Left colon (tissue), 2 donors: Measurements from ENCODE around the gene GFI1B. TPM values are rescaled to one million over a fixed set of nuclear protein-coding genes. Genes with fewer than 3 reads are reported as not detected.

Experiments
- ATAC-seq: fragments of 200-7000 bp; cut with Tn5 transposase; one replicate; pipeline ENCODE4 v1.9.1; 2020; ENCODE audit warnings: mild to moderate bottlenecking, moderate library complexity
- DNase-seq, 2 donors: peaks; one replicate each; pipeline ENCODE4 v3.0.0-alpha.2; 2020
- intact Hi-C, 2 donors: fragments of 100-400 bp; cut with DNase I in 1 of 2; cut with micrococcal nuclease in 1 of 2; formaldehyde crosslinking; loops; one replicate each; pipeline versions ENCODE4 v1.11.2 to v1.14.0; 2022; cut with DNase I, micrococcal nuclease
- long read RNA-seq: library from polyadenylated mRNA; unstranded; transcript quantifications from one replicate; pipeline ENCODE4 v2.0.0, GENCODE V29; 2021
- total RNA-seq, 2 donors: library from RNA; stranded (reverse); fragmentation: NEBNext Ultra II Directional; extraction: Animal tissue kit (Norgen Biotek cat#: 25700); gene quantifications; one replicate each; pipeline ENCODE4 v1.2.1, GENCODE V29; 2021
- donor health status: DM: no; HTN: no; CAD: no.
- donor health status: DM: yes; HTN: yes; CAD: no.

Gene GFI1B
- total RNA-seq: 1 to 10 TPM in 1 of 2 donors, under 1 TPM in 1; 0.89 to 1.3 TPM
- long read RNA-seq: 0 reads

GRCh38 chr9:132978451-132979131 is at the start of gene GFI1B:
Gene GFI1B (plus strand): TSS chr9:132978694. CDS start chr9:132986679, 7,985 bp downstream.
- peak in 1 of 2 donors; percentile 20 for DNase-seq
- peak; percentile 48 for ATAC-seq
- intact Hi-C loops: no loop called here

- DNase-seq: no peak
- no peak for ATAC-seq
- intact Hi-C loops: no loop called here
Observed at GRCh38 chr9:132931178-132931735, 47.2 kb upstream of the GFI1B start.

GRCh38 chr9:132935026-132935425 is 43.5 kb upstream of the GFI1B start:
- no peak for ATAC-seq
- intact Hi-C loops: no loop called here

GRCh38 chr9:132937463-132937901 is 41.0 kb upstream of the GFI1B start:
- intact Hi-C loops: no loop called here
- no peak for DNase-seq
- ATAC-seq: no peak

More at GRCh38 chr9:132935026-132935425, 43.5 kb upstream of the GFI1B start:
- DNase-seq: no peak

- ATAC-seq: no peak
- intact Hi-C loops: no loop called here
- no peak for DNase-seq
Observed at GRCh38 chr9:132939169-132939568, 39.3 kb upstream of the GFI1B start.

DNA sequence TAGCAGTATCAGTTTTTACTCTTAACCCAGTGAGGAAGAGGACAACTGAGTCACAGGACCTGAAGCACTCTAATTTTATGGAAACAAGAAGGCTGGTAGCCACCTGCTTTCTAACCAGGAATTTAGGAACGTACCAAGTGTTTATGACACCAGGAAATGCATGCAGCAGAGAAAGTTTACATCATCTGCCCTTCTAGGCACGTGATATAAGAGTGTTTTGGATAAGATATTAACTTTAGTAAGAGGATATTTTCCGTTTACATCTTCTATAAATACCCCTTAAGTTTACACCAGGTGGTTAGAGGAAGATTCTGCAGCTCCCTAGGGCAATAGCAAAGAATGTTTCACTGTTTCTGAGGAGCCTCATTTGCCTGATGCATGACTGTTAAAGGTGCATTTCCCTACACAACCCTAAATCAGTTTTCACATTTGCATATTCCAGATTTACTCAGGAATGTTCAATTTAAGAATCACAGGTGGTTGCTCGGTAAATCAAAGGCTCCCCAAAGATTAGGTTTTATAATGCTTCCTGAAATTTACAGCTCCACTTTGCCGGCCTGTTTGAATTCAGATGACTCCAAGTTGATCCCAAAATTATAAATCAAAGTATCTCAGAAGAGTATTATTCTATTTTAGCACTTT is 35.8 kb upstream of the GFI1B start:
- DNase-seq (no peak), ATAC-seq (peak; percentile 41)
- intact Hi-C loops: no loop called here

- DNase-seq: no peak
- peak; percentile 0 for ATAC-seq
- intact Hi-C loops: no loop called here
Observed at GRCh38 chr9:132943651-132944293, 34.7 kb upstream of the GFI1B start.

DNA sequence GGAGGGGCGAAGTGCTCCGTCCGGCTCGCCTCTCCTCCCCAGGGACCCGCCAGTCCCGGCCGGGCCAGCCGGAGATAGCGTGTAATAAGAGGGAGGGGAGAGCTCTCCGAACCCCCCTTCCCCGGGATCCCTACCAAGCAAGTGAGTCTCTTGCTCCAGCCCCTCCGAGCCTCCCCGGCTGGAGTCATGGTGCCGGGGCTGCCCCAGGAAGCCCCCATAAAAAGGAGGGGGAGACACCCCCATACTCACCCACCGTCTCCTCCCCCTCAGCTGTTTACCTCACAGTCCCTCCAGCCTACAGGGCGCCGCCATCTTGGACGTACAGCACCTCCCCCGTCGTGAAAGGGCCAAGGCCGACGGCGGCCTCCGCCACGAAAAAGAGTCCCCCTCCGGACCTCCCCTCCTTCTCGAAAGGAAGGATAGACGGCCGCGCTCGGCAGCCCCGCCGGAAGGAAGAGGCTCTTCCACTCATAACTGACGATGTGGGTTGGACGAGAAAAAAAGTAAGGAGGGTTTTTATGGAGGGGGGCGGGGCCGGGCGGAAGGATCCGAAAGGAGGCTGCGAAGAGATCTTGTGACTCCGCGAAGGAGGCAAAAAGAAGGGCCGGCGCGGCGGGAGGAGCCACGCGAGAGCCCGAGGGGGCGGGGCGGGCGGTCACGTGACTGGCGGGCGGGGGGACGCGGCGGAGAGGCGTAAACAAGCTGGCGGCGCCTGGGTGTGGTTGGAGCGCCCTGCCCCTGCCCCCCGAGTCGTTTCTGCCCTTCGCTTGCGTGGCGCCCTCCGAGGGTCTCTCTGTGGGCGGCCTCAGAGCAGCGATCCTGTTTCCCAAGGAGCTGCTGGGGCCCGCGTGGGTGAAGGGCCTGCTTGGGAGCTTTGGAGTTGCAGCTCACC is 34.0 kb upstream of the GFI1B start, which contains the start of gene TSC1:
TSC1 (minus strand) TSS at position 323 of the 892 bp plus-strand sequence. CDS start 15,744 bp downstream, outside the sequence.
- intact Hi-C loops: no loop called here
- peak; percentile 89 for ATAC-seq
- DNase-seq: peak; percentile 96 to 98

GRCh38 chr9:132945186-132946130 is 33.0 kb upstream of the GFI1B start:
- DNase-seq: peak in 1 of 2 donors; percentile 10
- intact Hi-C loops: no loop called here
- ATAC-seq: no peak

DNA sequence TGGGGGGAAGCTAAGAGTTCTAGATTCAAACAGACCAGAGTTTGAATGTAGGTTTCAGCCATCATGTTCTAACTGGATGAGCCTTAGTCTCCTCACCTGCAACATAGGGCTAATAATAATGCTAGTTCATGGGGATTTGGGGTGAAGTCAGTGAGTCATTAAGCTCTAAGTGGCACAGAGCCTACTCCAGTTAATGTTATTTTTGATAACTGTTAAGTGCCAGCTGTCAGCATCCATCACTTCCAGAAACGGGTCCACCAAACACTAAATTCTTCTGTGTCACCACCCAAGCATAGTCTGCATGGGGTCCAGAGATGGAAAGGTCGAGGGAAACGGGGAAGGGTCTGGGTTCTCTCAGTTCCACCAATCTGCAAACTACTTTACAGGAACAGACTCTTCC is 32.3 kb upstream of the GFI1B start:
- DNase-seq (no peak), ATAC-seq (no peak)
- intact Hi-C loops: no loop called here

DNA sequence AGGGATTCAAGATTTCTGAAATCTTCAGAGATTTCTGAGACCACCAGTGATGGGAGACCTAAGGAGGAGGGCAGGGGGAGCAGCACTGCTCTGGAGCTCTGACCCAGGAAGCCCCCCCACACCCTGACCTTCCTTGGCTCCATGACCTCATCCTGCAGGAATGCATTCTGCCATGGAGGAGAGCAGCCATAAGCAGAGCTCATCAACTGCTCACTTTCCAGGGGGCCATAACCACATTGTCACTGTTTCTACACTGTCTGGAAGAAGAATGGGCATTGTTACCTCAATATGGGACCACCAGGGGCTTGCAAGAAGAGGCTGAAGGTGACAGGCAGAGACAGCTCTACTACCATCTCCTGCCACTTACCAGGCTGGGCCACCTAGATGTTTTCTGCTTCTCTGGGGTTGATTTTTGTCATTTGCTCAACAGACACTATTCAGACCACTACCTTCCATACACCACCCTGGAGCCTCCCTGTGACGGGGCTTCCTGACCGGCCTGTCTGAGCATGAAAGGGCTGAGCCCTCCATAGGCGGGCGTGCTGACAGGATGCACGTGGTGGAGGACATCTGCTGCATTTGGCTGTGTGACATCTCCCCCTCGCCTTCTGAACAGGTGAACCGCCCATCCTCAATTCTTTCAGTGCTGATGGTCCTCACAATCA is 31.7 kb upstream of the GFI1B start:
- no peak for ATAC-seq
- intact Hi-C loops: no loop called here
- DNase-seq: no peak

- no peak for DNase-seq
- intact Hi-C loops: no loop called here
- ATAC-seq: no peak
Observed at GRCh38 chr9:132947756-132948155, 30.7 kb upstream of the GFI1B start.

GRCh38 chr9:132948482-132949050 is 29.9 kb upstream of the GFI1B start:
- ATAC-seq: no peak
- intact Hi-C loops: no loop called here
- DNase-seq: no peak

DNA sequence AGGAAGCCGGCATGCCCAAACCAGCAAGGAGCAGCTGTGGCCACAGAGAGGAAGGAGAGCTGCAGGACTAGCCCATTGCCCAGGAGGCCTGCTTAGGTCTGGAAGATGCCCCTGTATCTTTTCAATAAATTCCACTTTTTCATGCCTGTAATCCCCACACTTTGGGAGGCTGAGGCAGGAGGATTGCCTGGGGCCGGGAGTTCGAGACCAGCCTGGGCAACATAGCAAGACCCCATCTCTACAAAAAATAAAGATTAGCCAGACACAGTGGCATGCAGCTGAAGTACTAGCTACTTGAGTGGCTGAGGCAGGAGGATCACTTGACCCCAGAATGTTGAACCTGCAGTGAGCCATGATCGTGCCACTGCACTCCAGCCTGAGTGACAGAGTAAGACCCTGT is 28.8 kb upstream of the GFI1B start:
- ATAC-seq: no peak
- intact Hi-C loops: no loop called here

GRCh38 chr9:132955123-132955522 is 23.4 kb upstream of the GFI1B start:
- no peak for DNase-seq
- no peak for ATAC-seq
- intact Hi-C loops: no loop called here

More for the DNA sequence above, 28.8 kb upstream of the GFI1B start:
- DNase-seq: no peak

DNA sequence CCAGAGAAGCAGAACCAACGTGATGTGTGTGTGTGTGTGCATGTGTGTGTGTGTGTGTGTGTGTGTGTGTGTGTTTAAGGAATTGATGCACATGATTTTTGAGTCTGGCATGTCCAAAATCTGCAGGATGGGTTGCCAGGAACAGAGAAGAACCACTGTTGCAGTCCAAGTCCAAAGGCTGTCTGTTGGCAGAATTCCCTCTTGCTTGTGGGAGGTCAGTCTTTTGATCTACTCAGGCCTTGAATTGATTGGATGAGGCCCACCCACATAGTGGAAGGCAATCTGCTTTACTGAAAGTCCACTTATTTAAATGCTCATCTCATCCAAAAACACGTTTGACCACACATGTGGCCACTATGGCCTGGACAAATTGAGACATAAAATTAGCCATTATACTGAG is 22.7 kb upstream of the GFI1B start:
- ATAC-seq: no peak
- no peak for DNase-seq
- intact Hi-C loops: no loop called here

DNA sequence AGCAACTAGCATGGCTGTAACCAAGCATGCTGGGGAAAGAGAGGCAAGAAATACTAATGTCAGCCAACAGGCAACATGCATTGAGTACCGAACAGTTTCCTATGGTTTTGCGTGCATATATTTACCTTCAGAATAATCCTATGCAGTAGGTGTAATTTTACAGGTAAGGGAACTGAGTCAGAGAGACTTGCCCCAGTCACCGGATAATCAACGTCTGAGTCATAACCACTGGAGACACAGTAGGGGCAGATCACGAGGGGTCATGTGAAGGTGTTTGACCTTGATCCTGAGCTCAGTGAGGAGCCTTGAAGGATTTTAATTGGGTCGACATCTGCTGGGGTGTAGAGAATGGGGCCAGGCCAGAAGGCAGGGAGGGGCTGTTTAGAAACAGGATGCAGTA is 20.7 kb upstream of the GFI1B start:
- DNase-seq (no peak), ATAC-seq (no peak)
- intact Hi-C loops: no loop called here
